ENCODE results near the gene SMYD3. TPM values are rescaled to one million over a fixed set of nuclear protein-coding genes. Genes with fewer than 3 reads are reported as not detected.

SMYD3 gene
- total and polyA plus RNA-seq, 10 of the 15 experiments (the other 5 are each of a cell fraction or from before 2014, with no cell fraction given): 18.3 to 54.0 (median 24.8) TPM

DNA sequence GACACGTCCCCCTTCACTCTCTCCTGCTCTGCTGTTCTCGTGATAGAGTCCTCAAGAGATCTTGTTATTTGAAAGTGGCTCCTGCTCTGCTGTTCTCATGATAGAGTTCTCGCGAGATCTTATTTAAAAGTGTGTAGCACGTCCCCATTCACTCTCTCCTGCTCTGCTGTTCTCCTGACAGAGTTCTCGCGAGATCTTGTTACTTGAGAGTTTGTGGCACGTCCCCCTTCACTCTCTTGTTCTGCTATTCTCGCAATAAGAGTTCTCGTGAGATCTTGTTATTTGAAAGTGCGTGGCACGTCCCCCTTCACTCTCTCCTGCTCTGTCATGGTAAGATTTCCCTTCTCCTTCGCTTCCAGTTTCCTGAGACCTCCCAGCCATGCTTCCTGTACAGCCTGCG lies 47.9 kb downstream of the SMYD3 start (continued):
- TF ChIP-seq, protein P1, sequence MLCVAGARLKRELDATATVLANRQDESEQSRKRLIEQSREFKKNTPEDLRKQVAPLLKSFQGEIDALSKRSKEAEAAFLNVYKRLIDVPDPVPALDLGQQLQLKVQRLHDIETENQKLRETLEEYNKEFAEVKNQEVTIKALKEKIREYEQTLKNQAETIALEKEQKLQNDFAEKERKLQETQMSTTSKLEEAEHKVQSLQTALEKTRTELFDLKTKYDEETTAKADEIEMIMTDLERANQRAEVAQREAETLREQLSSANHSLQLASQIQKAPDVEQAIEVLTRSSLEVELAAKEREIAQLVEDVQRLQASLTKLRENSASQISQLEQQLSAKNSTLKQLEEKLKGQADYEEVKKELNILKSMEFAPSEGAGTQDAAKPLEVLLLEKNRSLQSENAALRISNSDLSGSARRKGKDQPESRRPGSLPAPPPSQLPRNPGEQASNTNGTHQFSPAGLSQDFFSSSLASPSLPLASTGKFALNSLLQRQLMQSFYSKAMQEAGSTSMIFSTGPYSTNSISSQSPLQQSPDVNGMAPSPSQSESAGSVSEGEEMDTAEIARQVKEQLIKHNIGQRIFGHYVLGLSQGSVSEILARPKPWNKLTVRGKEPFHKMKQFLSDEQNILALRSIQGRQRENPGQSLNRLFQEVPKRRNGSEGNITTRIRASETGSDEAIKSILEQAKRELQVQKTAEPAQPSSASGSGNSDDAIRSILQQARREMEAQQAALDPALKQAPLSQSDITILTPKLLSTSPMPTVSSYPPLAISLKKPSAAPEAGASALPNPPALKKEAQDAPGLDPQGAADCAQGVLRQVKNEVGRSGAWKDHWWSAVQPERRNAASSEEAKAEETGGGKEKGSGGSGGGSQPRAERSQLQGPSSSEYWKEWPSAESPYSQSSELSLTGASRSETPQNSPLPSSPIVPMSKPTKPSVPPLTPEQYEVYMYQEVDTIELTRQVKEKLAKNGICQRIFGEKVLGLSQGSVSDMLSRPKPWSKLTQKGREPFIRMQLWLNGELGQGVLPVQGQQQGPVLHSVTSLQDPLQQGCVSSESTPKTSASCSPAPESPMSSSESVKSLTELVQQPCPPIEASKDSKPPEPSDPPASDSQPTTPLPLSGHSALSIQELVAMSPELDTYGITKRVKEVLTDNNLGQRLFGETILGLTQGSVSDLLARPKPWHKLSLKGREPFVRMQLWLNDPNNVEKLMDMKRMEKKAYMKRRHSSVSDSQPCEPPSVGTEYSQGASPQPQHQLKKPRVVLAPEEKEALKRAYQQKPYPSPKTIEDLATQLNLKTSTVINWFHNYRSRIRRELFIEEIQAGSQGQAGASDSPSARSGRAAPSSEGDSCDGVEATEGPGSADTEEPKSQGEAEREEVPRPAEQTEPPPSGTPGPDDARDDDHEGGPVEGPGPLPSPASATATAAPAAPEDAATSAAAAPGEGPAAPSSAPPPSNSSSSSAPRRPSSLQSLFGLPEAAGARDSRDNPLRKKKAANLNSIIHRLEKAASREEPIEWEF (IDR thresholded peaks at IDR 0.05; ENCODE audit: insufficient replicate concordance, low read depth, low read length): no peak
- no peak for TF ChIP-seq EGR1 (IDR thresholded peaks at IDR 0.05; ENCODE audit: borderline replicate concordance in 1 of 2, low read depth in 2 of 2, low read length in 2 of 2)
- no peak for TF ChIP-seq CBX3 (IDR thresholded peaks at IDR 0.05; ENCODE audit: borderline replicate concordance, low read depth)
- no peak for TF ChIP-seq MXI1 (IDR thresholded peaks at IDR 0.05; ENCODE audit: low read depth, low read length)
- TF ChIP-seq TAF1 (IDR thresholded peaks at IDR 0.05; ENCODE audit: borderline replicate concordance, low read depth, low read length): no peak
- no peak for TF ChIP-seq RB1 (IDR thresholded peaks at IDR 0.05; ENCODE audit: borderline replicate concordance)
- TF ChIP-seq, protein P2, sequence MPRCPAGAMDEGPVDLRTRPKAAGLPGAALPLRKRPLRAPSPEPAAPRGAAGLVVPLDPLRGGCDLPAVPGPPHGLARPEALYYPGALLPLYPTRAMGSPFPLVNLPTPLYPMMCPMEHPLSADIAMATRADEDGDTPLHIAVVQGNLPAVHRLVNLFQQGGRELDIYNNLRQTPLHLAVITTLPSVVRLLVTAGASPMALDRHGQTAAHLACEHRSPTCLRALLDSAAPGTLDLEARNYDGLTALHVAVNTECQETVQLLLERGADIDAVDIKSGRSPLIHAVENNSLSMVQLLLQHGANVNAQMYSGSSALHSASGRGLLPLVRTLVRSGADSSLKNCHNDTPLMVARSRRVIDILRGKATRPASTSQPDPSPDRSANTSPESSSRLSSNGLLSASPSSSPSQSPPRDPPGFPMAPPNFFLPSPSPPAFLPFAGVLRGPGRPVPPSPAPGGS (IDR thresholded peaks at IDR 0.05; ENCODE audit: borderline replicate concordance, insufficient read depth, low read depth, low read length, poor library complexity, severe bottlenecking): no peak
- TF ChIP-seq RAD21 (IDR thresholded peaks at IDR 0.05; ENCODE audit: insufficient read depth, low read depth, low read length): no peak
